GM18909 (cell line): Measurements from ENCODE around the gene GTF2H1.
"Not testable (repeated sequence)": the region's sequence is repeated elsewhere in the genome, so short reads cannot be mapped to it uniquely, and the experiment has no call there.

ENCODE experiments used
- ATAC-seq: cut with Tn5 transposase; IDR thresholded peaks from one replicate; pipeline ENCODE4 v1.9.1; 2021; ENCODE audit warnings: mild to moderate bottlenecking; ENCODE audit not compliant: unreplicated experiment, poor library complexity

The GTF2H1 gene

GRCh38 chr11:18369398-18369797, 47.0 kb downstream of the GTF2H1 start:
- ATAC-seq, result no peak

GRCh38 chr11:18371279-18371678, 48.9 kb downstream of the GTF2H1 start:
- no peak for ATAC-seq

GRCh38 chr11:18372201-18372600, 49.8 kb downstream of the GTF2H1 start:
- no peak for ATAC-seq

- ATAC-seq, result no peak
Measured at GRCh38 chr11:18374956-18375355, 52.6 kb downstream of the GTF2H1 start.

- no peak for ATAC-seq
Measured at GRCh38 chr11:18375941-18376340, 53.6 kb downstream of the GTF2H1 start.

- ATAC-seq, result no peak
Measured at GRCh38 chr11:18379201-18379600, 56.8 kb downstream of the GTF2H1 start.

- ATAC-seq, result peak; percentile 80
Measured at GRCh38 chr11:18383388-18384156, 61.2 kb downstream of the GTF2H1 start.

GRCh38 chr11:18384157-18384641, 61.8 kb downstream of the GTF2H1 start:
- ATAC-seq, result peak; percentile 50

- no peak for ATAC-seq
Measured at GRCh38 chr11:18390088-18390487, 67.7 kb downstream of the GTF2H1 start.

GRCh38 chr11:18392434-18393321, 70.3 kb downstream of the GTF2H1 start:
- ATAC-seq, result no peak

GRCh38 chr11:18393581-18394274, 71.4 kb downstream of the GTF2H1 start:
- no peak for ATAC-seq

GRCh38 chr11:18394275-18394927, 72.0 kb downstream of the GTF2H1 start, which contains the start of gene LDHA:
TSS of gene LDHA (plus strand) at chr11:18394563. CDS start at chr11:18396843, 2,280 bp downstream.
- ATAC-seq, result peak; percentile 77

- ATAC-seq, result no peak
Measured at GRCh38 chr11:18394928-18395734, 72.8 kb downstream of the GTF2H1 start.

- ATAC-seq, result peak; percentile 75
Measured at GRCh38 chr11:18395735-18396504, 73.6 kb downstream of the GTF2H1 start.

GRCh38 chr11:18397921-18398320, 75.6 kb downstream of the GTF2H1 start:
- no peak for ATAC-seq

GRCh38 chr11:18401077-18401476, 78.7 kb downstream of the GTF2H1 start:
- not testable (repeated sequence) for ATAC-seq

GRCh38 chr11:18404062-18404461, 81.7 kb downstream of the GTF2H1 start:
- no peak for ATAC-seq

GRCh38 chr11:18407400-18407799, 85.0 kb downstream of the GTF2H1 start:
- ATAC-seq, result not testable (repeated sequence)
